H1 (cell line): ENCODE results near the gene CDC40. TPM values are rescaled to one million over a fixed set of nuclear protein-coding genes. Genes with fewer than 3 reads are reported as not detected.

Experiments used
- EGR1 ChIP-seq: IDR thresholded peaks from 2 replicates; pipeline ENCODE4 v1.6.1; 2011; ENCODE audit warnings: low read depth, low read length, borderline replicate concordance
- MAX ChIP-seq: IDR thresholded peaks from 2 replicates; pipeline ENCODE4 v1.6.1; 2012; ENCODE audit warnings: inconsistent platforms
- polyA plus RNA-seq, 7 experiments: library from polyadenylated mRNA; depleted of rRNA in 3 of 7; stranded (reverse) in 5 of 7; unstranded in 2 of 7; fragments of >200 nt in 5 of 7; fragments of 200-250 nt in 2 of 7; gene quantifications; 1 replicate in 5 of 7; 2 replicates in 1 of 7; 4 replicates in 1 of 7; pipeline versions ENCODE4 v1.2.1 to v1.2.3, GENCODE V29; 2011 to 2013; ENCODE audit warnings: missing spikeins in 2 of 7, mixed read lengths in 2 of 7
- total RNA-seq: library from RNA; stranded (reverse); fragmentation: NEBNext Ultra II Directional; extraction: Animal tissue kit (Norgen Biotek cat#: 25700); gene quantifications from 2 replicates; pipeline ENCODE4 v1.2.1, GENCODE V29; 2021

Gene CDC40
- total and polyA plus RNA-seq, 2 of the 8 experiments (the other 6 are each of a cell fraction or from before 2014, with no cell fraction given) = 7.3 to 27.2 TPM

GRCh38 chr6:110221738-110222137 is 41.5 kb downstream of the CDC40 start (continued):
- TF ChIP-seq EGR1 (no peak), MAX (no peak)
